HG03095 (cell line): ENCODE measurements around the gene DYNLT4.
"Not testable (repeated sequence)": the region's sequence is repeated elsewhere in the genome, so short reads cannot be mapped to it uniquely, and the experiment has no call there.

Source experiments
- ATAC-seq: cut with Tn5 transposase; IDR thresholded peaks from one replicate; pipeline ENCODE4 v1.9.1; 2021; ENCODE audit warnings: moderate library complexity; ENCODE audit not compliant: unreplicated experiment

Gene DYNLT4

DNA sequence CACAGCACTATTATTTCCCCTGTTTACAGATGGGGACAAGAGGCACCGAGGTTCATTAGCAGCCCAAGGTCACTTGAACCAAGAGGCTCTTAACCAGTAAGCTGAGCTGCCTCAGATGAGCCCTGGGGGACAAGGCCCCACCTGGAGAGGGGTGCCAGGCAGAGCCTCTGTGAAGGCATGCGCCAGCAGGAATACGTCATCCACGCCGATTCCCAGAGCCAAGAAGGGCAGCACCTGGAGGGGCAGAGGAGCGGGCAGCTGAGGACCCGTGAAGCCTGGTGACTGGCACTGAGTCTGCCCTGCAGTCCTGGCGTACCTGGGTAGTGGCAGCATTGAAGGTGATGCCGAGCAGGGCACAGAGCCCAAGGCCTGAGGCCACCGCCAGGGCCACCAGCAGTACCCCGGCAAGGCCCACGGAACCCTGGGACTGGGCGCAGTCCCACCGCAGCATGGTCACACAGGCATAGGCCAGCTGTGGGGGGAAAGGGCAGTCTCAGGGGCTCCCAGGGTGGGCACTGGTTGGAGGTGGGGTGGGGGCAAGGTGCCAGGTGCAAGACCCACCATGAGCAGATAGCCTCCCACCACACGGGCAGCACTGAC, 21.8 kb upstream of the DYNLT4 start:
- ATAC-seq = no peak

DNA sequence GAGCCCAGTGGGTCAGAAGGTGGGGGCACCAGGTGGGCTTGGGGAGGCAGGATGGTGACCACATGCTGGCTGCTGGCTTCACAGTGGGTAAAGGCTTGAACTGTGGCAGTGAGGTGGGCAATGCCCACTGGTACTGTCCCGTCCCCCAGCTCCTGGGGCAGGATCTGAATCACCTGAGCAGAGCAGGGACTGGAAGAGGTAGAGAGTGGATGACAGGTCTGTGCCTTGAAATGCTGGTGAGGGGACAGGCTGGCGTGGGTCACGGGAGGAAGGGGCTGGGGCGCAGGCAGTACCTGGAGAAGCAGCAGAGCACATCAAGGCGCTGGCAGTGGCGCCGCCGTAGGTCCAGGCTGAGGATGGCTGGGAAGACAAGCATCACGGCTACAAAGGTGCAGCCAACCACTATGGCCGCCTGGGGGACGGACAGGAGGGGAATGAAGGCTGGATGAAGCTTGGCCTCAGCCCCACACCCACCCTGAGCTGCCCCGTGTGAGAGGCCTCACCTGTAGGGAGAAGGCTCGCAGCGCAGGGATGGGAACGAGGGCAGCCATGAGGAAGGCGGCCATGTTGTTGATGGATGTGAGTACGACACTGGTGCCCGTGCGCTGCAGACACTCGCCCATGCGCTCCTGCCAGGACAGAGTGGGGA, 21.0 kb upstream of the DYNLT4 start:
- ATAC-seq = no peak

- ATAC-seq = no peak
Measured at GRCh38 chr1:44827197-44828002, 20.2 kb upstream of the DYNLT4 start.

- no peak for ATAC-seq
Measured at GRCh38 chr1:44826375-44827196, 19.4 kb upstream of the DYNLT4 start.

DNA sequence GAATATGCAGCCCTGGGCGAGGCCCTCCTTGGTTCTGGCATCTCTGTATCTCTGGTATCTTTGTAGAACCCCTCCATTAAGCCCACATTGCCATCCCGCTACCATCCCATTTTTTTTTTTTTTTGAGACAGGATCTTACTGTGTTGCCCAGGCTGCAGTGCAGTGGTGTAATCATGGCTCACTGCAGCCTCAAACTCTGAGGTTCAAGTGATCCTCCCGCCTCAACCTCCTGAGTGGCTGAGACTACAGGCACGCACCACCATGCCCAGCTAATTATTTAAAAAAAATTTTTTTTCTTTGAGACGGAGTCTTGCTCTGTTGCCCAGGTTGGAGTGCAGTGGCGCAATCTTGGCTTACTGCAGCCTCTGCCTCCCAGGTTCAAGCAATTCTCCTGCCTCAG, 17.2 kb upstream of the DYNLT4 start:
- not testable (repeated sequence) for ATAC-seq

- no peak for ATAC-seq
Measured at GRCh38 chr1:44822981-44823451, 15.9 kb upstream of the DYNLT4 start.

DNA sequence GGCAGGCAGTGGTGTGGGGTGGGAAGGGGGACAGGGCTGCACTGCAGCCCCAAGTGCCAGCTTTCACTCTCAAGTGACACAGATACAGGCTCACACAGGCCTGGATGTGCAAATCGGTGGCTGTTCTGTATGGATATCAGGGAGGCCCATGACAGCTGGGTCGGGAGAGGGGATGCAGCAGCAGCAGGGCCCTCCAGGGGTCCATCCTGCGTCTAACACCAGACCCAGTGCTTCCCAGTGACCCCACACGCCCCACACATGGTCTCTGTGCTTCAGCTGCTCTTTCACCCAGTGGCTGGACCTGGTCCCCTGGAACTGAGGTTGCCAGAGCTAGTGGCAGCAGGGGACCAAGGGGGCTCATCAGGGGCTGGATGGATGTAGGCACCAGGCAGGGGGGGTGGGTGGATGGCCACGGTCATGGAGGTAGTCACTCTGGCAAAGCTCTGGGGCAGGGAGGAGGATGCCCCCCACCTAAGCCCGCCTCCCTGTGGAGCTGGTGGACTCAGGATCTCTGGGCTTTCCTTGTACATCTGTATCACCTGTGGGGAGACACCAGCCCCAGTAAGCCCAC, 15.1 kb upstream of the DYNLT4 start:
- ATAC-seq = no peak

DNA sequence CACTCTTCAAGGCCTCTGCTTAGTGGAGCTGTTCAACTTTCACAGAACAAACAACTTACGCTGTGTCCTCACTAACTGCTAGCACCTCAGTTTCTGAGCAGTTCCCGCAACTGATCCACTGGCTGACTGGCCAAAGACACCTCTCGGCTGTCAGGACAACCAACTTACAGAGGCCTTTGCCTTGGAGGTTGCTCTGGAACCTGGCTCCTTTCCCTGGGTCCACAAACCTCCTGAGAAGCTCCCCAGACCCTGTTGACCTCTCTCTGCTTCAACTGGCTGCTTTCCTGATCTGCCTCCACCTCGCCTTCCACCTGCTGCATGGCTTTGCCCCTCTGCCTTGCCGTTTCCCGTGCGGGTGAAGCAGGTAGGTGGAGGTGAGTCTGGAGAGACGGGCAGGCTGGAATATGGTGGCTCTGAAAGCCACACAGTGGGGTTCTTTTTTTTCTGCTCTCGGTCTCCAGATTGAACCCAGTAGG, 14.1 kb upstream of the DYNLT4 start:
- ATAC-seq = no peak

DNA sequence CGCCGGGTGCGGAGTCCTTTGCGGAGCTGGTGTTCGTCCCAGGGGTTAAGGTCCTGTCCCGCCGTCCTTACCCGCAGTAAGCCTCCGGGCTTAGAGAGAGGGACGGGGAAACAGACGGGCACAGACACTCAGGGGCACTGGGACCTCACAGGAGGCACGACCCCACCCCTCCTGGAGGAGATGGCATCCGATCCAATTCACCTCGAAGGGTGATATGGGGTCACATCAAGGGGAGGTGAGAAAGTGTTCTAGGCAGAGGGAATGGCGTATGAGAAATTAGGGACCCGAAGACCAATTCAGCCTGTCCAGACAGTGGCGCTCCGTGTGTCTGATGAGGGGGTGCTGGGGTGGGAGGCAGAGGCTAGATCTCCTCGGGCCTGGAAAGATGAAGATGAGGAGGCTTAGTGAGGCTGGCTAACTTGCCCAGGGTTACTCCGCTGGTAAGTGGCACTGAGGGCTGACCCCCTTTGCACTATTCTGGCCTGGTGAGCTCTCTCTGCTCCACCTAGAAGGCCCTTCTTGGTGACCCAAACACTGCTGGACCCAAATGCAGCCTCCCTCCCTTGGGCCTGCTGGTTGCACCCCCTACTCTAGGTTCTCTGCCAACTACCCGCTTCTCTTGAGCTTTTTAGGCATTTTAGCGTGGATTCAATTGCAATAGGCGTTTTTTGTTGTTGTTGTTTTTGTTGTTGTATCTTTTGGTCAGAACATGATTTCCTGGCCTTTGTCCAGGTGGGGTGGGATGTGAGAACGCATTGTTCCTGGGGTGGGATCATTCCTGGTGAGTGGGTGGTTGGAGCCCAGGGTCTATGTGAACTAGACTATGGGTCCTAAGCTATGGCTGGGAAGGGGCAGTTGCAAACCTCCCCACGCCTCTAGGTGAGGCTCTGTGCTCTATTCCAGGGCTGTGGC, 13.4 kb upstream of the DYNLT4 start:
- ATAC-seq = no peak

GRCh38 chr1:44819608-44820327, 12.6 kb upstream of the DYNLT4 start:
- peak; percentile 77 for ATAC-seq

DNA sequence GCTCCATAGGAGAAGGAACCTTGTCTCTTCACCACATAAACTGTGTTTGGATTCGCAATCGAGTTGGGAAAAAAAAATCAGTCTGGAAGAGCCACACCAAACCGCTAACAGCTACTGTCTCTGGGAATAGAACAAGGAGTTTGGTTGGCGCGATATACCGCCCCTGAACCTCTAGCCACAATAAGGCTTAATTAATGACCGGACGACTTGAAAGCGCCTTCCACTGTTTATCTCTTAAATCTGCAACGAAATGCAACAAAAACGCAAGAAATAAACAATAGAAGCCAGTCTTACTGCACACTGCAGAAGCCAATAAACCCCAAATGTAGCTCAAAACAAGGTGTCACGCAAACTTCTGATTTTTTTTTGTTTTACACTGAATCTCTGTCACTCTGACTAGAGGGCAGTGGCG, 12.1 kb upstream of the DYNLT4 start:
- ATAC-seq = peak; percentile 6

DNA sequence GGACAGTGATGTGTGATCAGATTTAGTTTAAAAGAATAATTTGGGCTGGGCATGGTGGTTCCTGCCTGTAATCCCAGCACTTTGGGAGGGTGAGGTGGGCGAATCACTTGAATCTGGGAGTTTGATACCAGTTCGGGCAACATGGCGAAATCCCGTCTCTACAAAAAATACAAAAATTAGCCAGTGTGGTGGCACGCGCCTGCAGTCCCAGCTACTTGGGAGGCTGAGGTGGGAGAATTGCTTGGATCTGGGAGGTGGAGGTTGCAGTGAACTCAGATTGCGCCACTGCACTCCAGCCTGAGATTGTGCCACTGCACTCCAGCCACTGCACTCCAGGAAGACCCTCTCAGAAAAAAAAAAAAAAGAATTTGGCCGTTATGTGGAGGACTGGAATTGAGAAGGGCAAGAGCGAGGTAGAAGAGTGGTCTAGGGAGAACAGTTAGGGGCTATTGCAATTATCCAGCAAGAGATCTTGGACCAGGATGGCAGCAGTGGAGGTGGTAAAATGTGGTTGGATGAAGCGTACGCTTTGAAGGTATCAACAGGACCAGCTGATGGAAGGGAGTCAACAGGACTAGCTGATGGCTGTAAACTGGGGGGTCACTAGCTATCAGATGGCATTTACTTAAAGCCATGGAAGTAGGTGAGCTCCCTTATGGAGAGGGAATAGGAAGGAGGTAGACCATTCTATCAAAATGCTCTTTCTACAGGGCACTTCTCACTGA, 10.8 kb upstream of the DYNLT4 start:
- ATAC-seq = no peak

- ATAC-seq = no peak
Measured at GRCh38 chr1:44817307-44817706, 10.2 kb upstream of the DYNLT4 start.

DNA sequence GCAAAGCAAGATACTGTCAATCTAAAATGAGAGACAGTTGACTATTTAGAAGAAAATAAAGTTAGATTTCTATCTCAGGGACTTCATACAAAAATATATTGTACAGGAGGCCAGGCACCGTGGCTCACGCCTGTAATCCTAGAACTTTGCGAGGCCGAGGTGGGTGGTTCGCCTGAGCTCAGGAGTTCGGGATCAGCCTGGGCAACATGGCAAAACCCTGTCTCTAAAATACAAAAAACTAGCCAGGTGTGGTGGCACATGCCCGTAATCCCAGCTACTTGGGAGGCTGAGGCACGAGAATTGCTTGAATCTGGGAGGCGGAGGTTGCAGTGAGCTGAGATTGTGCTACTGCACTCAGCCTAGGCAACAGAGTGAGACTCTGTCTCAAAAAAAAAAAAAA, 8.8 kb upstream of the DYNLT4 start:
- not testable (repeated sequence) for ATAC-seq

DNA sequence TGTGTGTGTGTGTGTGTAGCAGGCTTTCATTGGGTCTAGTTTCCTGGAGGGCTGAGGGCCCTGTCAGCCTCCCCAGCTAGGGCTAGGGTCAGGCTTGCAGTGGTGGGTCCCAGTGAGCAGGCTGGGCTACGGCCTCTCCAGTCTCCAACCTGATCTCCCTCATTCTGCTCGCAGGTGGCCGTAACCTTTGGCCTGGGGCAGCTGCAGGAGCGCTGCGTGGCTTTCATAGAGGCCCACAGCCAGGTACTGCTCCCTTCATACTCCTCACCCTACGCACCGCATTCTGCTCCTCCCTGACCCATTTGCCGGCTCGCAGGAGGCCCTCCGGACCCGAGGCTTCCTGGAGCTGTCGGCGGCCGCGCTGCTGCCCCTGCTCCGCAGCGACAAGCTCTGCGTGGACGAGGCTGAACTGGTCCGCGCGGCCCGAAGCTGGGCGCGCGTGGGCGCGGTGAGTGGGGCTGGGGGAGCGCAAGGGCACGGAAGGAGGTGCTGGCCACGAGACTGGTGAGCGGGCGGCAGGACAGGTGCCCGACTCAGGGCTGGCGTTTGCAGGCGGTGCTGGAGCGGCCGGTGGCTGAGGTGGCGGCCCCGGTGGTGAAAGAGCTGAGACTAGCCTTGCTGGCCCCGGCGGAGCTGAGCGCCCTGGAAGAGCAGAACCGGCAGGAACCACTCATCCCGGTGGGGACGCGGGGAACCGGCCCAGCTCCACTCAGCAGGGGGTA, 5.8 kb upstream of the DYNLT4 start:
- ATAC-seq = no peak

DNA sequence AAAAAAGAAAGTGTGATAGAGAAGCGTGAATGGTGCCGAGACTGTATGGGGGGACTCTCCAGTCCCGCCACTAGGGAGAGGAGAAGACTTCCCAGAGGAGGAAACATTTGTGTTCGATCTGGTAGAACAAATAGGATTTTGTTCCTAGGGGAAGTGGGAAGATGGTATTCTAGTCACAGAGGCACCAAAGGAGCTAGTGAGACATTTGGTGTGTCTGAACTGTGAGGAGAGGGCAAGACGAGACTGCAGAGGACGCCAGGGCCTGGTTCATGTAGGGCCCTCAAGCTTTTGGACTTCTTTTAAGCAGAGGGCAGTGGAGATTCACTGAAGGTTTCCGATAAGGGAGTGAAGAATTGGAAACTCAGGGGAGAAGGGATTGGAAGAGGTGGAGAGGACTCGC, 4.1 kb upstream of the DYNLT4 start:
- ATAC-seq = no peak

DNA sequence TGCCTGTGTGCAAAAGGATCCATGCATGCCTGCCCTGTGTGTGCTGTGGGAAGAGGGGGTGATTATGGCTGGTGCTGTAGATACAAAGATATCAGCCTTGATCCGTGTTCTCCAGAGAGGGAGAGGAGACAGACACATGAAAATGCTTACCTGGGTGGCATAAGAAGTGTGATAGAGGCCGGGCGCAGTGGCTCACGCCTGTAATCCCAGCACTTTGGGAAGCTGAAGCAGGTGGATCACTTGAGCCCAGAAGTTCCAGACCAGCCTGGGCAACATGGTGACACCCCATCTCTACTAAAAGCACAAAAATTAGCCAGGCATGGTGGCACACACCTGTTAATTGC, 3.6 kb upstream of the DYNLT4 start:
- ATAC-seq = not testable (repeated sequence)
